HG03354 (cell line): Measurements from ENCODE around the gene SAMD11.
"Not testable (repeated sequence)": the region's sequence is repeated elsewhere in the genome, so short reads cannot be mapped to it uniquely, and the experiment has no call there.

Source experiments
- ATAC-seq: cut with Tn5 transposase; IDR thresholded peaks from one replicate; pipeline ENCODE4 v1.9.1; 2021; ENCODE audit warnings: mild to moderate bottlenecking; ENCODE audit not compliant: unreplicated experiment, poor library complexity, severe bottlenecking

The SAMD11 gene

GRCh38 chr1:982765-983436 lies 59.2 kb downstream of the SAMD11 start:
- no peak for ATAC-seq

GRCh38 chr1:983798-984475 lies 60.2 kb downstream of the SAMD11 start:
- ATAC-seq = no peak

- ATAC-seq = no peak
Measured at GRCh38 chr1:984476-984814, 60.7 kb downstream of the SAMD11 start.

- no peak for ATAC-seq
Measured at GRCh38 chr1:985126-985525, 61.4 kb downstream of the SAMD11 start.

GRCh38 chr1:988061-988460 lies 64.3 kb downstream of the SAMD11 start:
- ATAC-seq = not testable (repeated sequence)

GRCh38 chr1:991275-991674 lies 67.6 kb downstream of the SAMD11 start:
- not testable (repeated sequence) for ATAC-seq

- no peak for ATAC-seq
Measured at GRCh38 chr1:991895-992294, 68.2 kb downstream of the SAMD11 start.

GRCh38 chr1:992362-992761 lies 68.6 kb downstream of the SAMD11 start:
- no peak for ATAC-seq

GRCh38 chr1:993379-993995 lies 69.8 kb downstream of the SAMD11 start:
- ATAC-seq = no peak
